Pancreas (tissue), 10 donors: ENCODE results near the gene XRCC1. TPM values are rescaled to one million over a fixed set of nuclear protein-coding genes. Genes with fewer than 3 reads are reported as not detected.
"Not testable (repeated sequence)": the region's sequence is repeated elsewhere in the genome, so short reads cannot be mapped to it uniquely, and the experiment has no call there.

ENCODE experiments used
- ATAC-seq, 4 donors: fragments of 200-7000 bp; cut with Tn5 transposase; one replicate each; pipeline versions ENCODE4 v1.8.0 to v1.9.1; 2020; ENCODE audit warnings: mild to moderate bottlenecking in 4 of 4, moderate library complexity in 4 of 4
- DNase-seq, 6 donors: peaks; one replicate each; pipeline ENCODE4 v3.0.0-alpha.2; 2020
- FAIRE-seq: peaks from 2 replicates; lab custom pipeline; 2012; peaks lifted over from hg19 to GRCh38; lab: Jason Lieb, UNC
- H3K27ac ChIP-seq, 4 donors: fragments of 200-600 bp; sonication (generic); 1 replicate in 3 of 4; 2 replicates in 1 of 4; pipeline versions ENCODE4 v1.5.0 to v1.8.0; 2020
- H3K27me3 ChIP-seq, 4 donors: fragments of 200-600 bp; one replicate each; pipeline ENCODE4 v1.8.0; 2021
- H3K36me3 ChIP-seq, 3 donors: fragments of 200-600 bp; sonication (generic) in 1 of 3; one replicate each; pipeline versions ENCODE4 v1.5.0 to v1.8.0; 2020 to 2021
- H3K4me1 ChIP-seq, 3 donors: fragments of 200-600 bp; one replicate each; pipeline ENCODE4 v1.8.0; 2021
- H3K4me3 ChIP-seq, 4 donors: fragments of 200-600 bp; sonication (generic) in 2 of 4; one replicate each; pipeline versions ENCODE4 v1.5.0 to v1.8.0; 2020 to 2021
- H3K9me3 ChIP-seq, 4 donors: fragments of 200-600 bp; one replicate each; pipeline ENCODE4 v1.8.0; 2021
- WGBS, 2 donors: extraction: QIAGEN DNeasy Blood & Tissue Kit; methylation state at CpG; one replicate each; pipeline ENCODE4 v1.1.7; 2013; 5-methylcytosine and 5-hydroxymethylcytosine counted together
- intact Hi-C, 3 donors: fragments of 100-400 bp; cut with DNase I; formaldehyde crosslinking; loops; one replicate each; pipeline versions ENCODE4 v1.11.1 to v1.14.2; 2022
- polyA plus RNA-seq, 2 donors: library from polyadenylated mRNA; stranded (reverse); fragments of 200-250 nt; gene quantifications; one replicate each; pipeline ENCODE4 v1.2.3, GENCODE V29; 2013
- total RNA-seq, 6 donors: library from RNA; stranded (reverse); fragmentation: NEBNext Ultra II Directional in 4 of 6; extraction: Animal tissue kit (Norgen Biotek cat#: 25700) in 4 of 6; gene quantifications; one replicate each; pipeline versions ENCODE4 v1.2.1 to v1.2.4, GENCODE V29; 2021 to 2023
- TF ChIP-seq, protein P1 (sequence below), 4 donors: fragments of 200-600 bp; sonication (generic) in 3 of 4; IDR thresholded peaks; one replicate each; pipeline versions ENCODE4 v1.5.0 to v1.8.0; 2021; ENCODE audit warnings: antibody characterized with exemption in 4 of 4
- donor health status: healthy with polysubstance abuse.
- donor health status: DM: no; HTN: no; CAD: no; lungs with moderate emphysema.
- donor health status: DM: no; HTN: no; CAD: no.
- donor health status: control.
- donor health status: control.
- donor health status: Bipolar disorder and iron deficiency.
- donor health status: DM: yes; HTN: yes; CAD: no.
- donor health status: DM: no; HTN: no; CAD: no.
- donor health status: DM: no; HTN: no; CAD: no.
- donor health status: DM: yes; HTN: yes; CAD: no.

The XRCC1 gene
- total and polyA plus RNA-seq, 8 donors: 9.3 to 19.3 (median 12.8) TPM

DNA sequence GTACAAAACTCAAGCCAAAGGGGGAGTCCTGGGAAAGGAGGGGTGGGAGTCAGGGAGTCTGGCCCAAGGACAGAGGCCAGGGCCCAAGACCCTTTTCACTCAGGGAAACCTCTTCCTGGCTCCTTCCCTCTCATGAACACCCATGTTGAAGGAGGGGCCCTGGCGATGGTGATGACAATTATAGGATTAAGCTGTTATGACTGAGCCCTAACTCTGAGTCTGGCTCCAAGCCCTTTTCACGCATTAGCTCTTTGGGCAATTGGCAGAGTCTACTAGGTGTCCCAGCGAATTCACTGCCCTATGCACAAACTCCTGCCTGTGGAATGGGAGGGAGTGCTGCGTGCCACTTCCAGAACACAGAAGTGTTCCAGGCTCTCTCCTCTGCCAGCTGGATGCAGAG, 21.7 kb downstream of the XRCC1 start:
- FAIRE-seq (no peak), ATAC-seq (no peak), DNase-seq (no peak)
- Histone ChIP-seq H3K27me3 (no peaks in the 10 kb centered on the region), H3K27ac (no peak overlapping the region), H3K4me3 (no peak overlapping the region), H3K4me1 (no peaks in the 10 kb centered on the region), H3K9me3 (no peaks in the 10 kb centered on the region), H3K36me3 (peaks cover 0 to 18% (median 14%) of the 10 kb centered on the region in 3 donors)
- WGBS, 2 donors: 81 to 98% methylated on average over 4 of the region's 4 CpGs
- intact Hi-C loops: loop anchor here in 2 of 3 donors (5.0 to 10.0 kb wide), 2 partner anchors 91 to 109 kb away; no protein-coding TSS in a partner anchor
- TF ChIP-seq, protein P1, sequence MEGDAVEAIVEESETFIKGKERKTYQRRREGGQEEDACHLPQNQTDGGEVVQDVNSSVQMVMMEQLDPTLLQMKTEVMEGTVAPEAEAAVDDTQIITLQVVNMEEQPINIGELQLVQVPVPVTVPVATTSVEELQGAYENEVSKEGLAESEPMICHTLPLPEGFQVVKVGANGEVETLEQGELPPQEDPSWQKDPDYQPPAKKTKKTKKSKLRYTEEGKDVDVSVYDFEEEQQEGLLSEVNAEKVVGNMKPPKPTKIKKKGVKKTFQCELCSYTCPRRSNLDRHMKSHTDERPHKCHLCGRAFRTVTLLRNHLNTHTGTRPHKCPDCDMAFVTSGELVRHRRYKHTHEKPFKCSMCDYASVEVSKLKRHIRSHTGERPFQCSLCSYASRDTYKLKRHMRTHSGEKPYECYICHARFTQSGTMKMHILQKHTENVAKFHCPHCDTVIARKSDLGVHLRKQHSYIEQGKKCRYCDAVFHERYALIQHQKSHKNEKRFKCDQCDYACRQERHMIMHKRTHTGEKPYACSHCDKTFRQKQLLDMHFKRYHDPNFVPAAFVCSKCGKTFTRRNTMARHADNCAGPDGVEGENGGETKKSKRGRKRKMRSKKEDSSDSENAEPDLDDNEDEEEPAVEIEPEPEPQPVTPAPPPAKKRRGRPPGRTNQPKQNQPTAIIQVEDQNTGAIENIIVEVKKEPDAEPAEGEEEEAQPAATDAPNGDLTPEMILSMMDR (IDR thresholded peaks at IDR 0.05): no peak

DNA sequence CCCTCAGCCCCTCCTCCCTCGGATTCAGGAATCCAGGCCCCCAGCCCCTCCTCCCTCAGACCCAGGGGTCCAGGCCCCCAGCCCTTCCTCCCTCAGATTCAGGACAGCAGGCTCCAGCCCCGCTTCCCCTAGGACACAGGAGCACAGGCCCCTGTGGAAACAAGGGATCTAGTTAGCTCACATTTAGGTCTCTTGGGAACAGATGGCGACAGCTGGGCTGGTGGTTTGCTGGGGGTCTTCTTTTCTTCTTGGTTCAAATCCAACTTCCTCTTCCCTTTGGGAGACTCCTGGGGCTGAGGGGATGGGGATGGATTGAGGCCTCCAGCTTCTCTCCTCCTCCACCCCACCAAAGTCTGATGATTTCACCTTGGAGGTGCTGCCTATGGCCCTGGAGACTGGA, 22.7 kb downstream of the XRCC1 start:
- H3K36me3 ChIP-seq: peaks cover 0 to 18% (median 14%) of the 10 kb centered on the region in 3 donors
- no peak overlapping the region for H3K4me3 ChIP-seq
- intact Hi-C loops: loop anchor here in 2 of 3 donors (5.0 to 10.0 kb wide), 2 partner anchors 92 to 110 kb away; no protein-coding TSS in a partner anchor
- no peaks in the 10 kb centered on the region for H3K9me3 ChIP-seq
- FAIRE-seq (no peak), ATAC-seq (no peak), DNase-seq (no peak)
- no peak overlapping the region for H3K27ac ChIP-seq
- WGBS, 2 donors: 77 to 97% methylated on average over 3 of the region's 3 CpGs
- no peaks in the 10 kb centered on the region for H3K4me1 ChIP-seq
- H3K27me3 ChIP-seq: no peaks in the 10 kb centered on the region
- TF ChIP-seq, protein P1 (IDR thresholded peaks at IDR 0.05): no peak

DNA sequence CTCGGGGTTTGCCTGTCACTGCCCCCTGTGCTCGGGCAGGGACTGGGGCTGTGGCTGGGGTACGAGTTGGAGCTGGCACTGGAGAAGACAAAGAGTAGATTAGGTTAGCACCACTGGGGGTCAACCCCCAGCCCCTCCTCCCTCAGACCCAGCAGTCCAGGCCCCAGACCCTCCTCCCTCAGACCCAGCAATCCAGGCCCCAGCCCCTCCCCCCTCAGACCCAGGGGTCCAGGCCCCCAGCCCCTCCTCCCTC, 23.2 kb downstream of the XRCC1 start:
- DNase-seq: no peak
- TF ChIP-seq, protein P1 (IDR thresholded peaks at IDR 0.05): no peak
- no peaks in the 10 kb centered on the region for H3K4me1 ChIP-seq
- no peaks in the 10 kb centered on the region for H3K27me3 ChIP-seq
- intact Hi-C loops: loop anchor here in 2 of 3 donors (5.0 to 10.0 kb wide), 2 partner anchors 93 to 110 kb away; no protein-coding TSS in a partner anchor
- H3K36me3 ChIP-seq: peaks cover 0 to 18% (median 14%) of the 10 kb centered on the region in 3 donors
- H3K9me3 ChIP-seq: no peaks in the 10 kb centered on the region
- no peak overlapping the region for H3K4me3 ChIP-seq
- no peak overlapping the region for H3K27ac ChIP-seq
- 88 to 90% methylated on average over 3 of the region's 3 CpGs for WGBS, 2 donors
- FAIRE-seq: no peak
- no peak for ATAC-seq

DNA sequence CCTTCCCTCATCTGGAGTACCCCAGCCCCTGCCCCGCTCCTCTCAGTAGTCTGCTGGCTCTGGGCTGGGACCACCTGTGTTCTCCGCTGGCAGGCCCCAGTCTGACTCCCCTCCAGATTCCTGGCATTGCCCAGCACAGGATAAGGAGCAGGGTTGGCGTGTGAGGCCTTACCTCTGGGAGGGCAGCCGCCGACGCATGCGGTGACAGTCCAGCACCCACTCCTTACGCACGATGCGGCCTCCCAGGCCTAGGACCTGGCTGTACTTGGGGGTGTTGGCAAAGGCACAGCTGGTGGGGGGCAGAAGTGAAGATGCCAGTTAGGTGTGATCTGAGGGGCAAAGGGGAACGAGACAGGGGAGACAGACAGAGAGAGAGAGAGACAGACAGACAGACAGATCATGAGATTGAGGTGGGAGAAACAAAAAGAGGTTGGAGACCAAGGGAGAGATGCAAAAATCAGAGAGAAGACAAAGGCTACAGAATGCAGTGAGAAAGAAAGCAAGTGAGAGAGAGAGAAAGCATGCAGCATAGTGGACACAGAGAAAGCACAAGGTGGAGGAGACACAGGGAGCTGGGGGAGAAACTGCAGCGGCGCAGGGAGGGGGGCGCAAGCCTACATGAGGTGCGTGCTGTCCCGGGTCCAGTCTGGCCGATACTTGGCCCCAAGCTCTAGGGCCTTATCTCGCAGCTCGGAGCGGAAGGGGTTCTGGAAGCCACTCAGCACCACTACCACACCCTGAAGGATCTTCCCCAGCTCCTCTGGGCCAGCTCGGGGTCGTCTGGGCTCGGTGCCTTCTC, 23.7 kb downstream of the XRCC1 start:
- TF ChIP-seq, protein P1 (IDR thresholded peaks at IDR 0.05): no peak
- FAIRE-seq (no peak), ATAC-seq (no peak), DNase-seq (no peak)
- no peaks in the 10 kb centered on the region for H3K9me3 ChIP-seq
- no peaks in the 10 kb centered on the region for H3K27me3 ChIP-seq
- H3K36me3 ChIP-seq: peaks cover 0 to 18% (median 14%) of the 10 kb centered on the region in 3 donors
- intact Hi-C loops: loop anchor here in 2 of 3 donors (5.0 to 10.0 kb wide), 2 partner anchors 93 to 111 kb away; no protein-coding TSS in a partner anchor
- no peak overlapping the region for H3K27ac ChIP-seq
- no peak overlapping the region for H3K4me3 ChIP-seq
- 93 to 97% methylated on average over 19 to 23 of the region's 23 CpGs for WGBS, 2 donors
- H3K4me1 ChIP-seq: no peaks in the 10 kb centered on the region

DNA sequence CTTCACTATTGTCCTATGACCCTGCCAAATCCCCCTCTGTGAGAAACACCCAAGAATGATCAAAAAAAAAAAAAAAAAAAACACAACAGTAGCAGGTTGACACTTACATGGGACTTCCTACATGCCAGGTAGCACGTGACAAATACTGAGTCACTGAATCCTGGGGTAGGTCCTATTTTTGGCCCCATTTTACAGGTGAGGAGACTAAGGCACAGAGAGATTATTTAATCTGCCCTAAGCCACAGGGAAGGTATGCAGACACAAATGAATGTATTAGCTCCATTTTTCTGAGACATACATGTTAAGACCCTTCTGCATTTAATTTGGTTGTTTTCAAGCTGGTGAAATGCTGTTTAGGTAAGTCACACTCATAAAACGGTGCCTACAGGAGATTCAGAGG, 26.6 kb downstream of the XRCC1 start:
- WGBS, 2 donors: 83 to 94% methylated on average over 2 of the region's 2 CpGs
- H3K4me1 ChIP-seq: no peaks in the 10 kb centered on the region
- intact Hi-C loops: no loop called here
- no peak overlapping the region for H3K27ac ChIP-seq
- H3K9me3 ChIP-seq: no peaks in the 10 kb centered on the region
- DNase-seq: no peak
- H3K36me3 ChIP-seq: peaks cover 0 to 25% (median 14%) of the 10 kb centered on the region in 3 donors
- H3K4me3 ChIP-seq: no peak overlapping the region
- ATAC-seq: no peak
- H3K27me3 ChIP-seq: no peaks in the 10 kb centered on the region
- TF ChIP-seq, protein P1 (IDR thresholded peaks at IDR 0.05): no peak
- FAIRE-seq: no peak

DNA sequence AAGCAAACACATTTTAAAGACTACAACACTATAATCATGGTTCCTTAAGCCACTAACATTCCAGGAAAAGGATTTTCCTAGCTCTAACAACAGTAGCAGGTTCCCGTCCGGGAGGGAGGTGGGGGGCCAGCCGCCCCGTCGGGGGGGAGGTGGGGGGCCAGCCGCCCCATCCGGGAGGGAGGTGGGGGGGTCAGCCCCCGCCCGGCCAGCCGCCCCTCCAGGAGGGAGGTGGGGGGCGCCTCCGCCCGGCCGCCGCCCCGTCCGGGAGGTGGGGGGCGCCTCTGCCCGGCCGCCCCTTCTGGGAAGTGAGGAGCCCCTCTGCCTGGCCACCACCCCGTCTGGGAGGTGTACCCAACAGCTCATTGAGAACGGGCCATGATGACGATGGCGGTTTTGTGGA, 27.4 kb downstream of the XRCC1 start:
- intact Hi-C loops, FAIRE-seq, H3K27ac ChIP-seq, H3K9me3 ChIP-seq, H3K4me1 ChIP-seq, H3K27me3 ChIP-seq, H3K4me3 ChIP-seq, DNase-seq, ATAC-seq: not testable (repeated sequence)
- H3K36me3 ChIP-seq: peaks cover 0 to 28% (median 14%) of the 10 kb centered on the region in 3 donors
- WGBS, 2 donors: 88 to 98% methylated on average over 13 to 18 of the region's 24 CpGs
